ENCODE results near the gene SLC46A2.

Gene SLC46A2, protein sequence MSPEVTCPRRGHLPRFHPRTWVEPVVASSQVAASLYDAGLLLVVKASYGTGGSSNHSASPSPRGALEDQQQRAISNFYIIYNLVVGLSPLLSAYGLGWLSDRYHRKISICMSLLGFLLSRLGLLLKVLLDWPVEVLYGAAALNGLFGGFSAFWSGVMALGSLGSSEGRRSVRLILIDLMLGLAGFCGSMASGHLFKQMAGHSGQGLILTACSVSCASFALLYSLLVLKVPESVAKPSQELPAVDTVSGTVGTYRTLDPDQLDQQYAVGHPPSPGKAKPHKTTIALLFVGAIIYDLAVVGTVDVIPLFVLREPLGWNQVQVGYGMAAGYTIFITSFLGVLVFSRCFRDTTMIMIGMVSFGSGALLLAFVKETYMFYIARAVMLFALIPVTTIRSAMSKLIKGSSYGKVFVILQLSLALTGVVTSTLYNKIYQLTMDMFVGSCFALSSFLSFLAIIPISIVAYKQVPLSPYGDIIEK

DNA sequence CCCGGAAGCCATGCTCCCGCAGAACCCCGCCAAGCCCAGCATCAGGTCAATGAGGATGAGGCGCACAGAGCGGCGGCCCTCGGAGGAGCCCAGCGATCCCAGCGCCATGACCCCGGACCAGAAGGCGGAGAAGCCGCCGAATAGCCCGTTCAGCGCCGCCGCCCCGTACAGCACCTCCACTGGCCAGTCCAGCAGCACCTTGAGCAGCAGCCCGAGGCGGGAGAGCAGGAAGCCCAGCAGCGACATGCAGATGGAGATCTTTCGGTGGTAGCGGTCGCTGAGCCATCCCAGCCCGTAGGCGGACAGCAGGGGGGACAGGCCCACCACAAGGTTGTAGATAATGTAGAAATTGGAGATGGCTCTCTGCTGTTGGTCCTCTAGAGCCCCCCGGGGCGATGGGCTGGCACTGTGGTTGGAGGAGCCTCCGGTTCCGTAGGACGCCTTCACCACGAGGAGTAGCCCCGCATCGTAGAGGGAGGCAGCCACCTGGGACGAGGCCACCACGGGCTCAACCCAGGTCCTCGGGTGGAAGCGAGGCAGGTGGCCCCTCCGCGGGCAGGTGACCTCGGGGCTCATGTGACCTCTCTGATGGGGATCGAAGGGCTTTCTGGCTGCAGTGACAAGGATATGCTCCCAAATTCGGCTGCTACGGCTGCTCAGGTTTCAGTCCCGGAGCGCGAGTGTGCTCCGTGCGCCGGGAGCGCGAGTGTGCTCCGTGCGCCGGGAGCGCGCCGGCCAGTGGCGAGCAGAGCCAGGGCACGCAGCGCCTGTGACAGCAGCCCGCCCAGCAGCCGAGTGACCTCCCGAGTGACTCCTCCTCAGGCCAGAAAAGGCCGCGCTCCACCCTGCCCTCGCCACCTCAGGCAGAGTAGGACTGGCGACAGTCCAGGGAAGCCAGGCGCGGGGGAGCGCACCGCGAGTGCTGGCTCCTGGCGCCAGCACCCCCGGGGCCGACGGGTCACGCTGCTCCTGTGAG, at the start of gene SLC46A2:
SLC46A2 (minus strand) TSS at position 771 of the 976 bp plus-strand sequence; CDS start at position 576, 195 bp downstream.
- no peaks in the 10 kb centered on the region for H3K9me3 ChIP-seq (ENCODE audit: control insufficient read depth, low read depth, low read length)
- no peak within 1 kb of the TSS for H3K9ac ChIP-seq (ENCODE audit: low read length)
- peak within 1 kb of the TSS; percentile 56 for H3K4me3 ChIP-seq (ENCODE audit: low read length)
- H3K27ac ChIP-seq (ENCODE audit: low read length): no peak within 1 kb of the TSS
- H3K27me3 ChIP-seq (ENCODE audit: control insufficient read depth, insufficient read depth, low read length): peaks cover 36% of the 10 kb centered on the region
- no peaks in the 10 kb centered on the region for H3K4me1 ChIP-seq (ENCODE audit: control insufficient read depth, low read depth, low read length)
- no peaks in the 10 kb centered on the region for H3K36me3 ChIP-seq (ENCODE audit: control insufficient read depth, low read depth, low read length)

- H3K36me3 ChIP-seq (ENCODE audit: control insufficient read depth, low read depth, low read length): no peaks in the 10 kb centered on the region
- no peak overlapping the region for H3K9ac ChIP-seq (ENCODE audit: low read length)
- H3K9me3 ChIP-seq (ENCODE audit: control insufficient read depth, low read depth, low read length): no peaks in the 10 kb centered on the region
- H3K27ac ChIP-seq (ENCODE audit: low read length): no peak overlapping the region
- no peak overlapping the region for H3K4me3 ChIP-seq (ENCODE audit: low read length)
- no peaks in the 10 kb centered on the region for H3K4me1 ChIP-seq (ENCODE audit: control insufficient read depth, low read depth, low read length)
- peaks cover 9% of the 10 kb centered on the region for H3K27me3 ChIP-seq (ENCODE audit: control insufficient read depth, insufficient read depth, low read length)
These were observed 48.7 kb upstream of the SLC46A2 start for GRCh38 chr9:112939418-112939817.

- no peaks in the 10 kb centered on the region for H3K9me3 ChIP-seq (ENCODE audit: control insufficient read depth, low read depth, low read length)
- no peaks in the 10 kb centered on the region for H3K36me3 ChIP-seq (ENCODE audit: control insufficient read depth, low read depth, low read length)
- peaks cover 4% of the 10 kb centered on the region for H3K27me3 ChIP-seq (ENCODE audit: control insufficient read depth, insufficient read depth, low read length)
- H3K4me3 ChIP-seq (ENCODE audit: low read length): no peak overlapping the region
- H3K4me1 ChIP-seq (ENCODE audit: control insufficient read depth, low read depth, low read length): no peaks in the 10 kb centered on the region
- H3K9ac ChIP-seq (ENCODE audit: low read length): no peak overlapping the region
- H3K27ac ChIP-seq (ENCODE audit: low read length): no peak overlapping the region
These were observed 43.0 kb upstream of the SLC46A2 start for GRCh38 chr9:112933696-112934095.

DNA sequence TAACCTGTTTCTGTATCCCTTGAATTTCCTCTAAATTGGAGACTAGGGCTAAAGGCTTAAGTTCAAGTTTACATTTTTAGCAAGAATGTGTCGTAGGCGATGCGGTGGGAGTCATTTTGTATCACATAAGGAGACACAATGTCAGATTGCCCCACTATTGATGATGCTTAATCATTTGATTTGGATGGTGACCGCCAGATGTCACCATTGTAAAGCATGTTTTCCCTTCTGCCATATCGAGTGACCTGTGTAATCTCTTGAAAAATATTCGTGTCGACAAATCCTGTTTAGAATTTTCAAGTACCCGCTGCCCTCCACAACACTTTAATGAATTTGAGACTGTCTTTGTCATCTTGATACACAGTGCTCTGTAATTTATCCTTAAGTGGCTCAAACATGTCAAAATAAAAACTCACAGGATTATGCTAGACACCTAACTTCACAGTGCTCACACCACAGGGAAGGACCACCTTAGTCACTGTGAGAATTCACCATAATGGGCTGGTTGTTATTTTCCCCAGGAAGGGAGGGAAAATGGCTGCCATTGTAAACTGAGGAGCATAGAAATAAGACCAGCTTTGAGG, 34.5 kb upstream of the SLC46A2 start:
- H3K4me1 ChIP-seq (ENCODE audit: control insufficient read depth, low read depth, low read length): no peaks in the 10 kb centered on the region
- H3K36me3 ChIP-seq (ENCODE audit: control insufficient read depth, low read depth, low read length): no peaks in the 10 kb centered on the region
- no peak overlapping the region for H3K4me3 ChIP-seq (ENCODE audit: low read length)
- H3K27me3 ChIP-seq (ENCODE audit: control insufficient read depth, insufficient read depth, low read length): peaks cover 17% of the 10 kb centered on the region
- H3K27ac ChIP-seq (ENCODE audit: low read length): no peak overlapping the region
- H3K9me3 ChIP-seq (ENCODE audit: control insufficient read depth, low read depth, low read length): no peaks in the 10 kb centered on the region
- no peak overlapping the region for H3K9ac ChIP-seq (ENCODE audit: low read length)

GRCh38 chr9:112921549-112921948, 30.9 kb upstream of the SLC46A2 start:
- H3K9ac ChIP-seq (ENCODE audit: low read length): no peak overlapping the region
- H3K9me3 ChIP-seq (ENCODE audit: control insufficient read depth, low read depth, low read length): no peaks in the 10 kb centered on the region
- no peak overlapping the region for H3K27ac ChIP-seq (ENCODE audit: low read length)
- peaks cover 33% of the 10 kb centered on the region for H3K27me3 ChIP-seq (ENCODE audit: control insufficient read depth, insufficient read depth, low read length)
- no peaks in the 10 kb centered on the region for H3K4me1 ChIP-seq (ENCODE audit: control insufficient read depth, low read depth, low read length)
- no peak overlapping the region for H3K4me3 ChIP-seq (ENCODE audit: low read length)
- H3K36me3 ChIP-seq (ENCODE audit: control insufficient read depth, low read depth, low read length): no peaks in the 10 kb centered on the region

GRCh38 chr9:112917987-112918362, 27.3 kb upstream of the SLC46A2 start:
- Histone ChIP-seq H3K9ac (ENCODE audit: low read length) (no peak overlapping the region), H3K27ac (ENCODE audit: low read length) (no peak overlapping the region)

DNA sequence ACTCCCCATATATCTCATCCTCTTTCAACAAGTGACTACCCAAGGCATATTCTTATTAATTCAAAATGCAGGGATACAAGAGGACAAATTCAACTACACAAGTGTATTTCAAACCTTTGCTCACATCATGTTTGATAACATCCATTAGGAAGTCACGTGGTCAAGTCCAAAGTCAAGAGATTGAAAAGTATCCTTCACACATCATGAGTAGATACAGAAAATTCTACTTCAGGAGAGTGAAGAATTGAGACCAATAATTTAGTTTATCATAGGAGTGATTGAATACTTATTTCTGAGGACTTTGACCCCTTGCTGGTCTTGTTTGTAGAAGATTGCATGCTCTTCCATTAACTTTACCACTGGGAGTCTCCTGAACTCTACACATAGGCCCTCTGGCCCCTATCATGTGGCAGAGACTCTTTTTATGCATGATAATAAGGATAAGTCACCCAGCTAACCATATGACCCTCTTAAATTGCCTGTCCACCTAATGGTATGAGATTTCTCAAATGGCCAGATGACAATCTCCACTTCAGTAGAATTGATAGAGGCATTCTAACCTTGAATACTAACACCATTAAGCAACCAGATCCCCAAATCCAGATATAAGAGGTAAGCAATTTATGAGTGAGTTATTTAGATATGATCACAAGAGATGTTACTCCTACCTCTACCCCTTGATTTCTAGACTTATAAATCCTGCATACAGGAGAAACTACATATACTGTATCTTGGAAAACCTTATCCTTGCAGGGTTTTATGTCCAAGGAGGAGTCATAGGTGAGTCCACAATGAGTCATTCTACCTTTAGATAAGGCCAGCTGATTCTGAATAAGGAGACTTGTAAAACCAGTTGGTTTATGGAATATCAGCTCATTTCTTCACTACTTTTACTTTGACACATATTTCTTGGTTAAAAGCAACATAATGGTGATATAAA, 26.6 kb upstream of the SLC46A2 start:
- no peaks in the 10 kb centered on the region for H3K36me3 ChIP-seq (ENCODE audit: control insufficient read depth, low read depth, low read length)
- H3K27ac ChIP-seq (ENCODE audit: low read length): no peak overlapping the region
- no peak overlapping the region for H3K9ac ChIP-seq (ENCODE audit: low read length)
- H3K9me3 ChIP-seq (ENCODE audit: control insufficient read depth, low read depth, low read length): no peaks in the 10 kb centered on the region
- H3K4me3 ChIP-seq (ENCODE audit: low read length): no peak overlapping the region
- H3K27me3 ChIP-seq (ENCODE audit: control insufficient read depth, insufficient read depth, low read length): peaks cover 31% of the 10 kb centered on the region
- H3K4me1 ChIP-seq (ENCODE audit: control insufficient read depth, low read depth, low read length): no peaks in the 10 kb centered on the region

More at GRCh38 chr9:112917987-112918362, 27.3 kb upstream of the SLC46A2 start:
- Histone ChIP-seq H3K36me3 (ENCODE audit: control insufficient read depth, low read depth, low read length) (no peaks in the 10 kb centered on the region), H3K27me3 (ENCODE audit: control insufficient read depth, insufficient read depth, low read length) (peaks cover 32% of the 10 kb centered on the region), H3K9me3 (ENCODE audit: control insufficient read depth, low read depth, low read length) (no peaks in the 10 kb centered on the region), H3K4me1 (ENCODE audit: control insufficient read depth, low read depth, low read length) (no peaks in the 10 kb centered on the region), H3K4me3 (ENCODE audit: low read length) (no peak overlapping the region)

- no peak overlapping the region for H3K9ac ChIP-seq (ENCODE audit: low read length)
- H3K4me1 ChIP-seq (ENCODE audit: control insufficient read depth, low read depth, low read length): no peaks in the 10 kb centered on the region
- no peaks in the 10 kb centered on the region for H3K9me3 ChIP-seq (ENCODE audit: control insufficient read depth, low read depth, low read length)
- H3K36me3 ChIP-seq (ENCODE audit: control insufficient read depth, low read depth, low read length): no peaks in the 10 kb centered on the region
- H3K4me3 ChIP-seq (ENCODE audit: low read length): no peak overlapping the region
- peaks cover 22% of the 10 kb centered on the region for H3K27me3 ChIP-seq (ENCODE audit: control insufficient read depth, insufficient read depth, low read length)
- no peak overlapping the region for H3K27ac ChIP-seq (ENCODE audit: low read length)
These were observed 23.8 kb upstream of the SLC46A2 start for GRCh38 chr9:112914524-112914923.

DNA sequence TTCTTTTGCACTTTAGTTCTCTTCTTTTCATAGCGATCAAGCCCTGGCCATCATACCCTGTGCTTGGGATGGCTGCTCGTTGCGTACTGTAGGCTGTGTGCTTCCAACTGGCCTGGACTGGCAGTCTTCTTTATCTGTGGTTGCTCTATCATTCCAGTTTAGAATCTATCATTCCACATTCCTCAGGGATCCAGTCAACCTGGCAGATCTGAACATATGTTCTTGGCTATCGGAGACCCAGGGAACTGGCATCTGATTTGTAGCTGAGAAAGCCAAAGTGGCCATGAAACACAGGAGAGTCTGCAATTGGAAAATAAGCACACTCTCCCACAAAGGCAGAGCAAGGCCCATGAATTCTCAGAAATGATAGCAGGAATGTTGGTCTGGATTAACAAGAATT, 22.6 kb upstream of the SLC46A2 start:
- H3K27me3 ChIP-seq (ENCODE audit: control insufficient read depth, insufficient read depth, low read length): peaks cover 21% of the 10 kb centered on the region
- no peaks in the 10 kb centered on the region for H3K4me1 ChIP-seq (ENCODE audit: control insufficient read depth, low read depth, low read length)
- no peaks in the 10 kb centered on the region for H3K9me3 ChIP-seq (ENCODE audit: control insufficient read depth, low read depth, low read length)
- no peak overlapping the region for H3K4me3 ChIP-seq (ENCODE audit: low read length)
- no peak overlapping the region for H3K27ac ChIP-seq (ENCODE audit: low read length)
- no peak overlapping the region for H3K9ac ChIP-seq (ENCODE audit: low read length)
- H3K36me3 ChIP-seq (ENCODE audit: control insufficient read depth, low read depth, low read length): no peaks in the 10 kb centered on the region

GRCh38 chr9:112912636-112913035, 22.0 kb upstream of the SLC46A2 start:
- no peaks in the 10 kb centered on the region for H3K9me3 ChIP-seq (ENCODE audit: control insufficient read depth, low read depth, low read length)
- no peak overlapping the region for H3K4me3 ChIP-seq (ENCODE audit: low read length)
- no peaks in the 10 kb centered on the region for H3K4me1 ChIP-seq (ENCODE audit: control insufficient read depth, low read depth, low read length)
- H3K27me3 ChIP-seq (ENCODE audit: control insufficient read depth, insufficient read depth, low read length): peaks cover 15% of the 10 kb centered on the region
- no peak overlapping the region for H3K27ac ChIP-seq (ENCODE audit: low read length)
- no peaks in the 10 kb centered on the region for H3K36me3 ChIP-seq (ENCODE audit: control insufficient read depth, low read depth, low read length)
- H3K9ac ChIP-seq (ENCODE audit: low read length): no peak overlapping the region

Measured in iPS-18a (cell line).